Measurements from ENCODE around the gene GET3. TPM values are rescaled to one million over a fixed set of nuclear protein-coding genes. Genes with fewer than 3 reads are reported as not detected.
A peak's percentile ranks its signal among the peaks of the same experiment; 100 is the strongest.

Gene GET3
- total and polyA plus RNA-seq, 2 of the 13 experiments (the other 11 are each of a cell fraction or from before 2014, with no cell fraction given), result 57.7 to 59.4 TPM

DNA sequence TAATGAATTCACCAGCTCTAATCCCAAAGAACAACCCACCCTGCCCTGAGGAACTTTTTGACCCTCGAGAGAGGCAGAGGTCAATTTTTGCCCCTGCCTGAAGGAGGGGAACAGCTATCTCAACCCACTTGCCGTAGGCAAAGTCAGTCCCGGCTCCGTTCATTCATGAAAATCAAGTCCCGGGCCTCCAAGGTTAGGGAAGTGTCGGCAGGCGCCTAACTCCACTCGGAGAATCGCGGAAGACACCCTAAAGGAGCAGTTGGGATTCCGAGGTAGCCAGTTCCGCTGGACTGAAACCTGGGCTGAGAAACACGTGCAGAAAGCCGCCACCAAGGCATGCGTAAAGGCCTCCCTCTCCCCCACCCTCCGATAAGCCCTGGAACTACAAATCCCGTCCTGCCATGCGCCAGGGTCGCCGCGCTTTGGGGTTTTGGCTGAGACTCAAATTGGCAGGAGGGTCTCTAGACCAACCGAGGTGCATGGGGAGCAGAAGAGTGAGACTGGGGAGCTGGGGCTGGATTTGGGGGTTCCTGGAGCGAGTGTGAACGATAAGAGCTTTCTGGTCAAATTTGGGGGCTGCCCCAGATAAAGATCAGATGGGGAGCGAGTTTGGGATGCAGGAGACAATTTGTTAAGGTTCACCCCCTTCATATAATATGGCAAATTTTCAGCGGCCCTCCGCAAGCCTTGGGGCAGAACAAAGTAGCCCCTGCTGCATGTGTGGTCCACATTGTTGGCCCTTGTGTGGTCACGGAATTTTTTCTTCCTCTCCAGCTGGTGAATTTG is 13.5 kb upstream of the GET3 start, which contains the start of gene TNPO2 (continued):
- TF ChIP-seq, protein P1, sequence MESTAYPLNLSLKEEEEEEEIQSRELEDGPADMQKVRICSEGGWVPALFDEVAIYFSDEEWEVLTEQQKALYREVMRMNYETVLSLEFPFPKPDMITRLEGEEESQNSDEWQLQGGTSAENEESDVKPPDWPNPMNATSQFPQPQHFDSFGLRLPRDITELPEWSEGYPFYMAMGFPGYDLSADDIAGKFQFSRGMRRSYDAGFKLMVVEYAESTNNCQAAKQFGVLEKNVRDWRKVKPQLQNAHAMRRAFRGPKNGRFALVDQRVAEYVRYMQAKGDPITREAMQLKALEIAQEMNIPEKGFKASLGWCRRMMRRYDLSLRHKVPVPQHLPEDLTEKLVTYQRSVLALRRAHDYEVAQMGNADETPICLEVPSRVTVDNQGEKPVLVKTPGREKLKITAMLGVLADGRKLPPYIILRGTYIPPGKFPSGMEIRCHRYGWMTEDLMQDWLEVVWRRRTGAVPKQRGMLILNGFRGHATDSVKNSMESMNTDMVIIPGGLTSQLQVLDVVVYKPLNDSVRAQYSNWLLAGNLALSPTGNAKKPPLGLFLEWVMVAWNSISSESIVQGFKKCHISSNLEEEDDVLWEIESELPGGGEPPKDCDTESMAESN (CRISPR knock-in tag; conservative IDR thresholded peaks at IDR 0.05), result peak; percentile 64; the same call in 1 of the 2 replicates
- TF ChIP-seq, protein P2, sequence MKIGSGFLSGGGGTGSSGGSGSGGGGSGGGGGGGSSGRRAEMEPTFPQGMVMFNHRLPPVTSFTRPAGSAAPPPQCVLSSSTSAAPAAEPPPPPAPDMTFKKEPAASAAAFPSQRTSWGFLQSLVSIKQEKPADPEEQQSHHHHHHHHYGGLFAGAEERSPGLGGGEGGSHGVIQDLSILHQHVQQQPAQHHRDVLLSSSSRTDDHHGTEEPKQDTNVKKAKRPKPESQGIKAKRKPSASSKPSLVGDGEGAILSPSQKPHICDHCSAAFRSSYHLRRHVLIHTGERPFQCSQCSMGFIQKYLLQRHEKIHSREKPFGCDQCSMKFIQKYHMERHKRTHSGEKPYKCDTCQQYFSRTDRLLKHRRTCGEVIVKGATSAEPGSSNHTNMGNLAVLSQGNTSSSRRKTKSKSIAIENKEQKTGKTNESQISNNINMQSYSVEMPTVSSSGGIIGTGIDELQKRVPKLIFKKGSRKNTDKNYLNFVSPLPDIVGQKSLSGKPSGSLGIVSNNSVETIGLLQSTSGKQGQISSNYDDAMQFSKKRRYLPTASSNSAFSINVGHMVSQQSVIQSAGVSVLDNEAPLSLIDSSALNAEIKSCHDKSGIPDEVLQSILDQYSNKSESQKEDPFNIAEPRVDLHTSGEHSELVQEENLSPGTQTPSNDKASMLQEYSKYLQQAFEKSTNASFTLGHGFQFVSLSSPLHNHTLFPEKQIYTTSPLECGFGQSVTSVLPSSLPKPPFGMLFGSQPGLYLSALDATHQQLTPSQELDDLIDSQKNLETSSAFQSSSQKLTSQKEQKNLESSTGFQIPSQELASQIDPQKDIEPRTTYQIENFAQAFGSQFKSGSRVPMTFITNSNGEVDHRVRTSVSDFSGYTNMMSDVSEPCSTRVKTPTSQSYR (CRISPR knock-in tag; IDR thresholded peaks at IDR 0.05; ENCODE audit: borderline replicate concordance), result peak; percentile 16; the same call in 1 of the 2 replicates
- TF ChIP-seq, protein P3, sequence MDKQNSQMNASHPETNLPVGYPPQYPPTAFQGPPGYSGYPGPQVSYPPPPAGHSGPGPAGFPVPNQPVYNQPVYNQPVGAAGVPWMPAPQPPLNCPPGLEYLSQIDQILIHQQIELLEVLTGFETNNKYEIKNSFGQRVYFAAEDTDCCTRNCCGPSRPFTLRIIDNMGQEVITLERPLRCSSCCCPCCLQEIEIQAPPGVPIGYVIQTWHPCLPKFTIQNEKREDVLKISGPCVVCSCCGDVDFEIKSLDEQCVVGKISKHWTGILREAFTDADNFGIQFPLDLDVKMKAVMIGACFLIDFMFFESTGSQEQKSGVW (CRISPR knock-in tag; IDR thresholded peaks at IDR 0.05; ENCODE audit: borderline replicate concordance), result no peak
- TF ChIP-seq LCORL (IDR thresholded peaks at IDR 0.05) (no peak; the same call in 1 of the 2 replicates), LCORL (CRISPR knock-in tag; IDR thresholded peaks at IDR 0.05) (peak; percentile 47; the same call in 1 of the 2 replicates), ZNF841 (CRISPR knock-in tag; IDR thresholded peaks at IDR 0.05; ENCODE audit: borderline replicate concordance) (no peak), IKZF1 (IDR thresholded peaks at IDR 0.05) (no peak), ZNF547 (CRISPR knock-in tag; IDR thresholded peaks at IDR 0.05) (0 out of 2 replicates have a peak, but pooled peaks have one; percentile 57), ZNF883 (CRISPR knock-in tag; IDR thresholded peaks at IDR 0.05; ENCODE audit: not compliant biosample characterization) (peak; percentile 36), SUZ12 (IDR thresholded peaks at IDR 0.05; ENCODE audit: low read depth, low read length) (peak; percentile 64), PITX1 (CRISPR knock-in tag; IDR thresholded peaks at IDR 0.05) (peak; percentile 64), KDM3A (CRISPR knock-in tag; IDR thresholded peaks at IDR 0.05; ENCODE audit: low read depth) (0 out of 2 replicates have a peak, but pooled peaks have one; percentile 18), NRL (CRISPR knock-in tag; IDR thresholded peaks at IDR 0.05; ENCODE audit: borderline replicate concordance) (0 out of 2 replicates have a peak, but pooled peaks have one; percentile 65), ZNF326 (CRISPR knock-in tag; IDR thresholded peaks at IDR 0.05; ENCODE audit: borderline replicate concordance) (no peak), ZNF263 (CRISPR knock-in tag; IDR thresholded peaks at IDR 0.05) (0 out of 2 replicates have a peak, but pooled peaks have one; percentile 17), GABPB1 (CRISPR knock-in tag; IDR thresholded peaks at IDR 0.05) (peak; percentile 76)
- TF ChIP-seq, protein P4, sequence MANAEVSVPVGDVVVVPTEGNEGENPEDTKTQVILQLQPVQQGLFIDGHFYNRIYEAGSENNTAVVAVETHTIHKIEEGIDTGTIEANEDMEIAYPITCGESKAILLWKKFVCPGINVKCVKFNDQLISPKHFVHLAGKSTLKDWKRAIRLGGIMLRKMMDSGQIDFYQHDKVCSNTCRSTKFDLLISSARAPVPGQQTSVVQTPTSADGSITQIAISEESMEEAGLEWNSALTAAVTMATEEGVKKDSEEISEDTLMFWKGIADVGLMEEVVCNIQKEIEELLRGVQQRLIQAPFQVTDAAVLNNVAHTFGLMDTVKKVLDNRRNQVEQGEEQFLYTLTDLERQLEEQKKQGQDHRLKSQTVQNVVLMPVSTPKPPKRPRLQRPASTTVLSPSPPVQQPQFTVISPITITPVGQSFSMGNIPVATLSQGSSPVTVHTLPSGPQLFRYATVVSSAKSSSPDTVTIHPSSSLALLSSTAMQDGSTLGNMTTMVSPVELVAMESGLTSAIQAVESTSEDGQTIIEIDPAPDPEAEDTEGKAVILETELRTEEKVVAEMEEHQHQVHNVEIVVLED (CRISPR knock-in tag; IDR thresholded peaks at IDR 0.05; ENCODE audit: borderline replicate concordance), result peak; percentile 55; the same call in 1 of the 2 replicates
- TF ChIP-seq, protein P5, sequence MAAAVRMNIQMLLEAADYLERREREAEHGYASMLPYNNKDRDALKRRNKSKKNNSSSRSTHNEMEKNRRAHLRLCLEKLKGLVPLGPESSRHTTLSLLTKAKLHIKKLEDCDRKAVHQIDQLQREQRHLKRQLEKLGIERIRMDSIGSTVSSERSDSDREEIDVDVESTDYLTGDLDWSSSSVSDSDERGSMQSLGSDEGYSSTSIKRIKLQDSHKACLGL (CRISPR knock-in tag; IDR thresholded peaks at IDR 0.05), result peak; percentile 74; the same call in 1 of the 2 replicates
- TF ChIP-seq, protein P6, sequence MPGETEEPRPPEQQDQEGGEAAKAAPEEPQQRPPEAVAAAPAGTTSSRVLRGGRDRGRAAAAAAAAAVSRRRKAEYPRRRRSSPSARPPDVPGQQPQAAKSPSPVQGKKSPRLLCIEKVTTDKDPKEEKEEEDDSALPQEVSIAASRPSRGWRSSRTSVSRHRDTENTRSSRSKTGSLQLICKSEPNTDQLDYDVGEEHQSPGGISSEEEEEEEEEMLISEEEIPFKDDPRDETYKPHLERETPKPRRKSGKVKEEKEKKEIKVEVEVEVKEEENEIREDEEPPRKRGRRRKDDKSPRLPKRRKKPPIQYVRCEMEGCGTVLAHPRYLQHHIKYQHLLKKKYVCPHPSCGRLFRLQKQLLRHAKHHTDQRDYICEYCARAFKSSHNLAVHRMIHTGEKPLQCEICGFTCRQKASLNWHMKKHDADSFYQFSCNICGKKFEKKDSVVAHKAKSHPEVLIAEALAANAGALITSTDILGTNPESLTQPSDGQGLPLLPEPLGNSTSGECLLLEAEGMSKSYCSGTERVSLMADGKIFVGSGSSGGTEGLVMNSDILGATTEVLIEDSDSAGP (CRISPR knock-in tag; IDR thresholded peaks at IDR 0.05; ENCODE audit: borderline replicate concordance), result peak; percentile 50; the same call in 1 of the 2 replicates

Measured in HepG2 (cell line).